SK-N-SH (cell line): ENCODE results near the gene CANT1. TPM values are rescaled to one million over a fixed set of nuclear protein-coding genes. Genes with fewer than 3 reads are reported as not detected.

Source experiments
- CTCF ChIA-PET: fragments of 300-600, 350-600 bp; formaldehyde crosslinking; extraction: SDS; loops from one replicate; lab custom pipeline; 2021; lab: Yijun Ruan, JAX
- POLR2A ChIA-PET: fragments of 350-600 bp; sonication (Branson Sonifier 250); formaldehyde crosslinking; extraction: SDS; loops from one replicate; lab custom pipeline; 2020; ENCODE audit warnings: antibody characterized with exemption, inconsistent platforms; lab: Yijun Ruan, JAX
- DNase-seq: peaks from one replicate; pipeline ENCODE4 v3.0.0; 2012
- H2AFZ ChIP-seq: fragments of 200-600 bp; sonication (generic); 2 replicates; pipeline ENCODE4 v1.8.1; 2016; ENCODE audit warnings: antibody characterized with exemption, mild to moderate bottlenecking, low read depth
- H3F3A ChIP-seq: fragments of 200-600 bp; sonication (generic); replicated peaks from 2 replicates; pipeline ENCODE3; 2016; ENCODE audit warnings: antibody characterized with exemption, mild to moderate bottlenecking; ENCODE audit not compliant: insufficient read depth
- H3K27ac ChIP-seq, 2 experiments: fragments of 200-500 bp in 1 of 2; fragments of 200-600 bp in 1 of 2; sonication (Bioruptor generic) in 1 of 2; sonication (generic), shearing (Covaris generic) in 1 of 2; 2 replicates each; pipeline versions ENCODE4 v1.5.1 to v1.6.1; 2014 to 2016; ENCODE audit warnings: low read depth in 2 of 2, inconsistent platforms in 1 of 2, low read length in 1 of 2, mild to moderate bottlenecking in 1 of 2, mixed read lengths in 1 of 2
- H3K27me3 ChIP-seq: fragments of 200-600 bp; sonication (generic), shearing (Covaris generic); 2 replicates; pipeline ENCODE4 v1.6.1; 2016; ENCODE audit warnings: mixed run types; ENCODE audit not compliant: insufficient read depth
- H3K36me3 ChIP-seq, 2 experiments: fragments of 200-500 bp in 1 of 2; fragments of 200-600 bp in 1 of 2; sonication (Bioruptor generic) in 1 of 2; sonication (generic) in 1 of 2; replicated peaks in 1 of 2; 2 replicates each; pipeline versions ENCODE3 to v1.5.1; 2014 to 2016; ENCODE audit warnings: low read length in 1 of 2, mild to moderate bottlenecking in 1 of 2; ENCODE audit not compliant: insufficient read depth in 2 of 2, control insufficient read depth in 1 of 2
- H3K4me1 ChIP-seq, 2 experiments: fragments of 200-500 bp in 1 of 2; fragments of 200-600 bp in 1 of 2; sonication (Bioruptor generic) in 1 of 2; sonication (generic), shearing (Covaris generic) in 1 of 2; 2 replicates each; pipeline versions ENCODE4 v1.5.1 to v1.6.1; 2014 to 2016; ENCODE audit warnings: low read depth in 1 of 2, low read length in 1 of 2, mixed run types in 1 of 2; ENCODE audit not compliant: insufficient read depth in 2 of 2, control insufficient read depth in 1 of 2
- H3K4me2 ChIP-seq: fragments of 200-600 bp; sonication (generic), shearing (Covaris generic); 2 replicates; pipeline ENCODE4 v1.6.1; 2017; ENCODE audit warnings: mixed run types
- H3K4me3 ChIP-seq, 2 experiments: fragments of 200-500 bp in 1 of 2; fragments of 200-600 bp in 1 of 2; sonication (Bioruptor generic) in 1 of 2; sonication (generic), shearing (Covaris generic) in 1 of 2; 2 replicates each; pipeline versions ENCODE4 v1.5.1 to v1.8.1; 2014 to 2016; ENCODE audit warnings: low read depth in 2 of 2, inconsistent platforms in 1 of 2, low read length in 1 of 2, mild to moderate bottlenecking in 1 of 2, mixed read lengths in 1 of 2, moderate library complexity in 1 of 2
- H3K79me2 ChIP-seq: fragments of 200-600 bp; sonication (generic); 2 replicates; pipeline ENCODE4 v1.8.1; 2017; ENCODE audit warnings: mild to moderate bottlenecking; ENCODE audit not compliant: insufficient read depth
- H3K9ac ChIP-seq: fragments of 200-600 bp; sonication (generic); 2 replicates; pipeline ENCODE4 v1.6.1; 2017; ENCODE audit warnings: mixed run types
- H3K9me2 ChIP-seq: fragments of 200-600 bp; sonication (generic); 2 replicates; pipeline ENCODE4 v1.6.1; 2017; ENCODE audit warnings: mixed run types
- H3K9me3 ChIP-seq: fragments of 200-600 bp; sonication (generic); 2 replicates; pipeline ENCODE4 v1.6.1; 2017; ENCODE audit warnings: mixed run types, mild to moderate bottlenecking, moderate library complexity
- H4K20me1 ChIP-seq: fragments of 200-600 bp; sonication (generic); 2 replicates; pipeline ENCODE4 v1.6.1; 2017; ENCODE audit warnings: mild to moderate bottlenecking, mixed run types; ENCODE audit not compliant: insufficient read depth
- ELF1 ChIP-seq: IDR thresholded peaks from 2 replicates; pipeline ENCODE4 v1.4.0; 2012
- EP300 ChIP-seq, 2 experiments: IDR thresholded peaks; 2 replicates each; pipeline versions ENCODE4 v1.4.0 to v1.6.1; 2012; ENCODE audit warnings: borderline replicate concordance in 1 of 2, low read depth in 1 of 2, low read length in 1 of 2
- FOSL2 ChIP-seq: IDR thresholded peaks from 2 replicates; pipeline ENCODE4 v1.4.0; 2012; ENCODE audit warnings: low read depth, mild to moderate bottlenecking, moderate library complexity, borderline replicate concordance
- IRF3 ChIP-seq: fragments of 150-350 bp; IDR thresholded peaks from 2 replicates; pipeline ENCODE4 v1.6.1; 2016; ENCODE audit warnings: mild to moderate bottlenecking, low read depth, low read length
- JUND ChIP-seq: IDR thresholded peaks from 2 replicates; pipeline ENCODE4 v1.4.0; 2012
- MEF2A ChIP-seq: IDR thresholded peaks from 2 replicates; pipeline ENCODE4 v1.4.0; 2012; ENCODE audit warnings: low read depth, borderline replicate concordance
- MXI1 ChIP-seq: IDR thresholded peaks from 2 replicates; pipeline ENCODE4 v1.6.1; 2012; ENCODE audit warnings: mild to moderate bottlenecking, low read depth, low read length, improper control_type of control experiment
- PBX3 ChIP-seq: IDR thresholded peaks from 2 replicates; pipeline ENCODE4; 2012
- RAD21 ChIP-seq: IDR thresholded peaks from 2 replicates; pipeline ENCODE4 v1.6.1; 2012; ENCODE audit warnings: mild to moderate bottlenecking, low read length
- REST ChIP-seq: IDR thresholded peaks from 2 replicates; pipeline ENCODE4 v1.6.1; 2012; ENCODE audit warnings: mild to moderate bottlenecking, low read depth, low read length, moderate library complexity
- SMC3 ChIP-seq: IDR thresholded peaks from 2 replicates; pipeline ENCODE4 v1.6.1; 2012; ENCODE audit warnings: low read depth, low read length, improper control_type of control experiment
- TAF1 ChIP-seq: IDR thresholded peaks from 2 replicates; pipeline ENCODE4 v1.6.1; 2012; ENCODE audit warnings: low read depth, mild to moderate bottlenecking, low read length, moderate library complexity, borderline replicate concordance
- TCF12 ChIP-seq: IDR thresholded peaks from 2 replicates; pipeline ENCODE4 v1.4.0; 2012
- USF1 ChIP-seq: IDR thresholded peaks from 2 replicates; pipeline ENCODE4 v1.4.0; 2012; ENCODE audit warnings: low read depth, borderline replicate concordance
- WGBS: methylation state at CpG from one replicate; pipeline ENCODE4 v1.1.6; 2017; ENCODE audit warnings: low lambda C conversion rate; 5-methylcytosine and 5-hydroxymethylcytosine counted together
- polyA plus RNA-seq, 3 experiments: library from polyadenylated mRNA; depleted of rRNA; stranded (reverse); fragments of >200 nt; gene quantifications; 2 replicates each; pipeline ENCODE4 v1.2.3, GENCODE V29; 2012

CANT1 gene
- polyA plus RNA-seq, 1 of the 3 experiments (the other 2 are of a cell fraction) = 87.4 TPM

GRCh38 chr17:78985395-78985794, 24.2 kb downstream of the CANT1 start (continued):
- TF ChIP-seq IRF3 = no peak

GRCh38 chr17:78981010-78981888, 28.3 kb downstream of the CANT1 start:
- Histone ChIP-seq H2AFZ (no peak overlapping the region), H3K79me2 (peaks cover 29% of the 10 kb centered on the region), H3K27me3 (no peaks in the 10 kb centered on the region), H3K4me2 (no peak overlapping the region), H3K36me3 (peaks cover 0 to 10% of the 10 kb centered on the region in 2 experiments), H4K20me1 (no peaks in the 10 kb centered on the region; the same call in 1 of the 2 replicates), H3K27ac (peak overlapping the region in 1 of 2 experiments; percentile 98; a peak in 2 of 4 replicates), H3K4me1 (peaks cover 22 to 47% of the 10 kb centered on the region in 2 experiments; a peak in 3 of 4 replicates), H3F3A (peaks cover 9% of the 10 kb centered on the region), H3K9me2 (no peaks in the 10 kb centered on the region), H3K9ac (no peak overlapping the region), H3K4me3 (no peak overlapping the region), H3K9me3 (no peaks in the 10 kb centered on the region)
- DNase-seq = no peak
- ChIA-PET CTCF (interaction anchor here (0.9 to 26.0 kb wide), 8 partner anchors 8 to 126 kb away, joined by 3 to 458 read pairs (median 26); no protein-coding TSS in a partner anchor), POLR2A (interaction anchor here (0.8 kb wide), 1 partner anchor 412 kb away, joined by 3 read pairs; no protein-coding TSS in a partner anchor)
- WGBS = 92% methylated on average over 16 of the region's 16 CpGs
- TF ChIP-seq REST (no peak), ELF1 (no peak), MXI1 (no peak), MEF2A (no peak), USF1 (no peak), PBX3 (no peak), SMC3 (no peak), JUND (no peak), TCF12 (no peak), IRF3 (no peak), EP300 (IDR thresholded peaks at IDR 0.05; ENCODE audit: borderline replicate concordance in 1 of 2, low read depth in 1 of 2, low read length in 1 of 2) (no peak), TAF1 (no peak), FOSL2 (no peak), RAD21 (no peak)
